ENCODE measurements around the gene MGMT.

GRCh38 chr10:129790715-129791446 is 323.8 kb downstream of the MGMT start:
- no peak for TF ChIP-seq EP300 (IDR thresholded peaks at IDR 0.05)
- TF ChIP-seq CTCF (IDR thresholded peaks at IDR 0.05): no peak
- TF ChIP-seq POLR2A (IDR thresholded peaks at IDR 0.05; ENCODE audit: low read depth): no peak
- TF ChIP-seq POLR2AphosphoS5 (IDR thresholded peaks at IDR 0.05): no peak
